ENCODE results near the gene STMN3.

DNA sequence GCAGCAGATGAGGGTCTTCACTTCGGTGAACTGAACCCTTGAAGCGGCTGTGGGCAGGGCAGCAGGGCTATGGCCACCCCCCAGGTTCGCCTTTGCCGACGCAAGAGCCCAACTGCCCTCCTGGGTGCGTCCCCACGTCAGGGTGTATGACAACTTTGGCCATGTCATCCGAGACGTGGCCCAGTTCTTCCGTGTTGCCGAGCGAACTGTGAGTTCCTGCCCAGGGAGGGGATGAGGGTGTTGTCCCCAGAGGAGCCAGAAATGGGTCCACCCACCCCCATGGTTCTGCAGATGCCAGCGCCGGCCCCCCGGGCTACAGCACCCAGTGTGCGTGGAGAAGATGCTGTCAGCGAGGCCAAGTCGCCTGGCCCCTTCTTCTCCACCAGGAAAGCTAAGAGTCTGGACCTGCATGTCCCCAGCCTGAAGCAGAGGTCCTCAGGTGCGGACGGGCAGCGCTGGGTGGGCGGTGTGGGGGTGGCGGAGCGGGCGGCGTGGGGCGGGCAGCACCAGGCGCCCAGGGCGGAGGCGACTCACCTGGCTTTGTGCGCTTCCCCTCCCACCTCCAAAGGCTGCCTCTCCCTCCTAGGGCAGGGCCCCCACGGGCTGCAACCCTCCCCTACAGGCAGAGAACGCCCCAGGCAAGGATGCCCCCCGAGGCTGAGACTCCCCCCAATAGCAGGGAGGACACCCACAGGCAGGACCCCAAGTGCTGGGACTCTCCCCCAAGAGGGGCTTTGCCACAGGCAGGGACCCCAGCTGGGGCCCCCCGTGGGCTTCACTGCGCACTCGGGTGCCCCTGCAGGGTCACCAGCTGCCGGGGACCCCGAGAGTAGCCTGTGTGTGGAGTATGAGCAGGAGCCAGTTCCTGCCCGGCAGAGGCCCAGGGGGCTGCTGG is 37.0 kb upstream of the STMN3 start:
- TF ChIP-seq, protein P1, sequence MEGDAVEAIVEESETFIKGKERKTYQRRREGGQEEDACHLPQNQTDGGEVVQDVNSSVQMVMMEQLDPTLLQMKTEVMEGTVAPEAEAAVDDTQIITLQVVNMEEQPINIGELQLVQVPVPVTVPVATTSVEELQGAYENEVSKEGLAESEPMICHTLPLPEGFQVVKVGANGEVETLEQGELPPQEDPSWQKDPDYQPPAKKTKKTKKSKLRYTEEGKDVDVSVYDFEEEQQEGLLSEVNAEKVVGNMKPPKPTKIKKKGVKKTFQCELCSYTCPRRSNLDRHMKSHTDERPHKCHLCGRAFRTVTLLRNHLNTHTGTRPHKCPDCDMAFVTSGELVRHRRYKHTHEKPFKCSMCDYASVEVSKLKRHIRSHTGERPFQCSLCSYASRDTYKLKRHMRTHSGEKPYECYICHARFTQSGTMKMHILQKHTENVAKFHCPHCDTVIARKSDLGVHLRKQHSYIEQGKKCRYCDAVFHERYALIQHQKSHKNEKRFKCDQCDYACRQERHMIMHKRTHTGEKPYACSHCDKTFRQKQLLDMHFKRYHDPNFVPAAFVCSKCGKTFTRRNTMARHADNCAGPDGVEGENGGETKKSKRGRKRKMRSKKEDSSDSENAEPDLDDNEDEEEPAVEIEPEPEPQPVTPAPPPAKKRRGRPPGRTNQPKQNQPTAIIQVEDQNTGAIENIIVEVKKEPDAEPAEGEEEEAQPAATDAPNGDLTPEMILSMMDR (IDR thresholded peaks at IDR 0.05; ENCODE audit: low read length) = no peak
- TF ChIP-seq EZH2 (IDR thresholded peaks at IDR 0.05; ENCODE audit: borderline replicate concordance, low read length) = no peak
